CD4-positive, alpha-beta T cell (primary cell): ENCODE results near the gene HDDC3. TPM values are rescaled to one million over a fixed set of nuclear protein-coding genes. Genes with fewer than 3 reads are reported as not detected.

Experiments
- ATAC-seq: fragments of 200-7000 bp; cut with Tn5 transposase; one replicate; pipeline ENCODE4 v1.10.0; 2022; ENCODE audit warnings: mild to moderate bottlenecking; ENCODE audit not compliant: poor library complexity
- CTCF ChIA-PET: fragments of 350-600 bp; sonication (Branson Sonifier 250); formaldehyde crosslinking; loops from one replicate; lab custom pipeline; 2021; ENCODE audit warnings: antibody characterized with exemption, inconsistent platforms; lab: Charles Lee
- POLR2A ChIA-PET: fragments of 350-600 bp; sonication (Branson Sonifier 250); formaldehyde crosslinking; loops from one replicate; lab custom pipeline; 2021; ENCODE audit warnings: antibody characterized with exemption, inconsistent platforms; lab: Charles Lee
- DNase-seq, 14 experiments: peaks; one replicate each; pipeline ENCODE4 v3.0.0-alpha.2; 2013 to 2020; ENCODE audit warnings: mixed read lengths in 2 of 14
- H3K27ac ChIP-seq, 2 donors: one replicate each; pipeline versions ENCODE4 v1.5.1 to v1.7.0; 2013; ENCODE audit warnings: low read length in 2 of 2, low read depth in 1 of 2, mild to moderate bottlenecking in 1 of 2
- H3K27me3 ChIP-seq, 2 experiments: 1 replicate in 1 of 2; 2 replicates in 1 of 2; pipeline versions ENCODE4 v1.6.1 to v1.7.0; 2013; ENCODE audit warnings: low read length in 2 of 2, control low read depth in 1 of 2, mild to moderate bottlenecking in 1 of 2, moderate library complexity in 1 of 2; ENCODE audit not compliant: insufficient read depth in 2 of 2, control insufficient read depth in 1 of 2
- H3K36me3 ChIP-seq: one replicate; pipeline ENCODE4 v1.6.1; 2013; ENCODE audit warnings: low read length, control low read depth; ENCODE audit not compliant: insufficient read depth
- H3K4me1 ChIP-seq: one replicate; pipeline ENCODE4 v1.6.1; 2013; ENCODE audit warnings: low read length, control low read depth; ENCODE audit not compliant: insufficient read depth
- H3K4me3 ChIP-seq: one replicate; pipeline ENCODE4 v1.5.1; 2013; ENCODE audit warnings: mild to moderate bottlenecking, low read length, moderate library complexity
- H3K9me3 ChIP-seq, 2 experiments: 1 replicate in 1 of 2; 2 replicates in 1 of 2; pipeline versions ENCODE4 v1.6.1 to v1.7.0; 2013; ENCODE audit warnings: low read length in 2 of 2, mild to moderate bottlenecking in 2 of 2, control low read depth in 1 of 2, moderate library complexity in 1 of 2; ENCODE audit not compliant: control insufficient read depth in 1 of 2, insufficient read depth in 1 of 2
- H3K27ac Mint-ChIP-seq: one replicate; pipeline ENCODE4 v1.8.0; 2020; ENCODE audit warnings: mixed read lengths
- H3K27me3 Mint-ChIP-seq: one replicate; pipeline ENCODE4 v1.8.0; 2021; ENCODE audit warnings: mixed read lengths
- H3K36me3 Mint-ChIP-seq: one replicate; pipeline ENCODE4 v1.8.0; 2021; ENCODE audit warnings: low read depth, mixed read lengths
- H3K4me1 Mint-ChIP-seq: one replicate; pipeline ENCODE4 v1.8.0; 2021; ENCODE audit warnings: low read depth, mixed read lengths
- H3K4me3 Mint-ChIP-seq: one replicate; pipeline ENCODE4 v1.8.0; 2020; ENCODE audit warnings: mild to moderate bottlenecking, mixed read lengths
- H3K9me3 Mint-ChIP-seq: one replicate; pipeline ENCODE4 v1.8.0; 2020; ENCODE audit warnings: mixed read lengths
- CTCF ChIP-seq: fragments of 200-600 bp; IDR thresholded peaks from one replicate; pipeline ENCODE4 v1.8.0; 2022; ENCODE audit warnings: antibody characterized with exemption, mild to moderate bottlenecking
- intact Hi-C, 2 experiments: fragments of 100-400 bp; cut with DNase I in 1 of 2; cut with micrococcal nuclease in 1 of 2; formaldehyde crosslinking; loops; one replicate each; pipeline versions ENCODE4 v1.15.1 to v1.9.0; 2023 to 2025; cut with DNase I, micrococcal nuclease
- polyA plus RNA-seq, 2 donors: library from polyadenylated mRNA; unstranded; fragments of 120-200 nt; gene quantifications; one replicate each; pipeline ENCODE4 v1.2.1, GENCODE V29; 2013
- total RNA-seq, 174 experiments: library from RNA in 2 of 174; stranded (reverse) in 2 of 174; gene quantifications; one replicate each; pipeline ENCODE4 v1.2.3 and lab custom pipeline; 2021 to 2026

The HDDC3 gene
- total RNA-seq (10 to 100 TPM in 1 of 2 experiments, 1 to 10 TPM in 1; 9.9 to 10.8 TPM), total RNA-seq (lab: John Stamatoyannopoulos, UW) (4.9 to 40.7 (median 24.1) reads per million in 172 experiments)
- polyA plus RNA-seq (2013, experiment 1 of 2) = 22.9 TPM
- 21.7 TPM for polyA plus RNA-seq (2013, experiment 2 of 2)

- Histone ChIP-seq H3K27me3 (no peaks in the 10 kb centered on the region), H3K4me1 (peaks cover 76% of the 10 kb centered on the region), H3K4me3 (peak within 1 kb of the TSS; percentile 95), H3K9me3 (no peaks in the 10 kb centered on the region), H3K36me3 (peaks cover 9% of the 10 kb centered on the region), H3K27ac (peak within 1 kb of the TSS; percentile 81 to 92)
- POLR2A ChIA-PET = interaction anchor here (0.6 to 8.1 kb wide), 25 partner anchors 11 to 1950 kb away, joined by 3 to 232 read pairs (median 4); partner anchors contain the start of genes AP3S2, BLM, CIB1 and FURIN
- peak; percentile 94 for TF ChIP-seq CTCF
- Mint-ChIP-seq H3K27me3 (no peaks in the 10 kb centered on the region), H3K4me3 (peak within 1 kb of the TSS; percentile 98), H3K4me1 (peaks cover 49% of the 10 kb centered on the region), H3K9me3 (no peaks in the 10 kb centered on the region), H3K36me3 (peaks cover 22% of the 10 kb centered on the region), H3K27ac (peak within 1 kb of the TSS; percentile 96)
- peak; percentile 82 to 94 (median 88) for DNase-seq
- ATAC-seq = peak; percentile 63
- intact Hi-C loops = loop anchor here (2.0 to 10.0 kb wide), 7 partner anchors 60 to 1037 kb away; partner anchors contain the start of genes AP3S2 (in 2 of the 2), BLM (in 1 of the 2), GDPGP1 (in 1 of the 2) and PRC1 (in 1 of the 2)
- CTCF ChIA-PET = interaction anchor here (0.5 to 5.1 kb wide), 25 partner anchors 10 to 698 kb away, joined by 3 to 88 read pairs (median 5); partner anchors contain the start of genes BLM, CIB1, CRTC3 and GDPGP1
These were observed at the start of gene HDDC3 for GRCh38 chr15:90931828-90932659. HDDC3 (minus strand) TSS chr15:90932549; CDS start chr15:90932540, 9 bp downstream.

GRCh38 chr15:90982135-90982534 lies 49.8 kb upstream of the HDDC3 start:
- H3K4me3 ChIP-seq = no peak overlapping the region
- POLR2A ChIA-PET = interaction anchor here (0.9 kb wide), 1 partner anchor 12 kb away, joined by 3 read pairs; the partner anchor contains the start of gene PRC1
- Mint-ChIP-seq H3K4me1 (no peaks in the 10 kb centered on the region), H3K4me3 (no peak overlapping the region), H3K27me3 (no peaks in the 10 kb centered on the region), H3K9me3 (no peaks in the 10 kb centered on the region), H3K36me3 (peaks cover 5% of the 10 kb centered on the region), H3K27ac (no peak overlapping the region)
- CTCF ChIA-PET = no interaction called here
- H3K36me3 ChIP-seq = peaks cover 2% of the 10 kb centered on the region
- TF ChIP-seq CTCF = no peak
- no peaks in the 10 kb centered on the region for H3K27me3 ChIP-seq
- intact Hi-C loops = no loop called here
- no peaks in the 10 kb centered on the region for H3K4me1 ChIP-seq
- ATAC-seq (no peak), DNase-seq (no peak)
- H3K27ac ChIP-seq = no peak overlapping the region
- H3K9me3 ChIP-seq = no peaks in the 10 kb centered on the region

GRCh38 chr15:90981681-90982080 lies 49.3 kb upstream of the HDDC3 start:
- Histone ChIP-seq H3K4me1 (no peaks in the 10 kb centered on the region), H3K36me3 (peaks cover 2% of the 10 kb centered on the region), H3K27ac (no peak overlapping the region), H3K4me3 (no peak overlapping the region), H3K27me3 (no peaks in the 10 kb centered on the region), H3K9me3 (no peaks in the 10 kb centered on the region)
- Mint-ChIP-seq H3K36me3 (peaks cover 5% of the 10 kb centered on the region), H3K9me3 (no peaks in the 10 kb centered on the region), H3K4me3 (no peak overlapping the region), H3K27me3 (no peaks in the 10 kb centered on the region), H3K27ac (no peak overlapping the region), H3K4me1 (no peaks in the 10 kb centered on the region)
- intact Hi-C loops = no loop called here
- no peak for TF ChIP-seq CTCF
- no peak for ATAC-seq
- CTCF ChIA-PET = interaction anchor here (1.4 kb wide), 1 partner anchor 26 kb away, joined by 3 read pairs; no protein-coding TSS in a partner anchor
- no peak for DNase-seq
- POLR2A ChIA-PET = interaction anchor here (0.9 kb wide), 1 partner anchor 13 kb away, joined by 3 read pairs; the partner anchor contains the start of gene PRC1
